HuH-7 (cell line): ENCODE measurements around the gene SPATA13.
"Not testable (repeated sequence)": the region's sequence is repeated elsewhere in the genome, so short reads cannot be mapped to it uniquely, and the experiment has no call there.

Experiments used
- DNase-seq: peaks from one replicate; pipeline ENCODE4 v3.0.0; 2011; ENCODE audit warnings: low spot score

The SPATA13 gene

DNA sequence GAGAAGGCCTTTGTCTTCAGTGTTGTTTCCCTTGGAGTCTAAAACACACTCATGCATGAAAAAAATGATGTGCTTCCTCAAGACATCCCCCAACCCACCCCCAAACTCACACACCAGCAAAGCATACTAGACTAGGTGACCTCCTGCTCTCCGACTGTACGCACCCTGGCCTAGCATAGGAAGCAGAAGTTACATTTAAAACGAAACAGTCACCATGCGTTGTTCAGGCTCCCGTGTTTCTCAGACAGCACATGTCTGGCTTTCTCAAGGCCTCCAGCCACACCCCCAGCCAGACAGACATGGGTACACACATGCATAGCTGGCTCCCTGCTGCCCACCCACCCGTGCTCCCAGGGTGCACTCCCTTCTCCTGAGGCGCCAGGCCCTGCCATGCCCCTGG lies 120.2 kb downstream of the SPATA13 start:
- DNase-seq, result no peak

DNA sequence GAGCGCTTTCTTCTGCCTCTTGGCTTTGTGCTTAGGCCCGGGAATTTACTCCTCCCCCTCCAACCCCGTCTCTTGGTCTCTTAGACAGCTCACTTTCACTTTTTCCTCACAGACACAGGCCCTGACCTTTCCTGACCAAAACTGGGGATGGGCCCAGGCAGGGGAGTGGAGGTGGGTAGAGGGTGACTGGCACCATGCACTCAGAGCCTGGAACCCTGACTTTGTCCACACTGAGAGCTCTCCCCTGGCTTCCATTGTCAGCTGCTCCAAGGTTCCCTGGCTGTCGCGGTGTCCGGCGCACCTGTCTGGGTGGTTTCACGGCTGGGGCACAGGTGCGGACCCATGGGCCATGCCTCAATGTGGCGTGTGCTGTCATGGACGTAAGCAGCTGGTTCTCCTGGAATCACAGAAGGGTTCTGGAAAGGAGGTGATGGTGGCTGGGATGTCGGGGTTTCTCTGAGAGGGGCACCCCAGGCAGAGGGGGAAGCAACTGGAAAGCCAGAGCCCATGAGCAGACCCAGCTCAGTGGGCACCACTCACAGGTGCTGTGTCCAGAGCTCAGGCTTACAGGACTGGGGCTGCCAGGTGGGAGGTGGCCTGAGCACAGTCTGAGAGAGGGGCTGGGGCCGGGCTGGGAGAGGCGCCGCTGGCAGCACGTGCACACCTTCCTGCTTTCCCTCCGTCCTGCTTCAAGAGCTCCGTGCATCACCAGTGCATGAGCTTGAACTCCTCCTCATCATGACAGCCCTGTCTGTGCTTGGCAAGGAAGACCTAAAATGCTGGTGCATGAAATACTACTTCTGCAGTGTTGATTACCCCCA lies 120.9 kb downstream of the SPATA13 start:
- DNase-seq, result no peak

DNA sequence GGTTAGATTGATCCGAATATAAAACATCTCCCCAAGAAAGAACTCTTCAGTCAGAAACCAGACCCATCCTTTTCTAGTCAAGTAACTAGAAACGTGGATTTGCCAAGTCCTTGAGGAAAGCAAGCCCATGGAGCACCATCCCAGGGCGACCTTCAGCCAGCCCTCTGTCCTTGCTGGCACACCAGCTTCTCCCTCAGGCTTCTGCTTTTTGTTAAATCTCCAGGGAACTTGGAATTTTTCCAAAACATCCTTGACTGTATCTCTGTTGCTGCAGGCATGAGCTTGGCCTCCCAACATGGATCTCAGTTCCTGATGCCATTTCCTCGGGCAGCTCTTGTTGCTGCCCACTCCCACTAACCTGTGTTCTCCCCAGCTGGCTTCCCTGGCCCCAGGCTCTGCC lies 121.7 kb downstream of the SPATA13 start:
- DNase-seq, result no peak

DNA sequence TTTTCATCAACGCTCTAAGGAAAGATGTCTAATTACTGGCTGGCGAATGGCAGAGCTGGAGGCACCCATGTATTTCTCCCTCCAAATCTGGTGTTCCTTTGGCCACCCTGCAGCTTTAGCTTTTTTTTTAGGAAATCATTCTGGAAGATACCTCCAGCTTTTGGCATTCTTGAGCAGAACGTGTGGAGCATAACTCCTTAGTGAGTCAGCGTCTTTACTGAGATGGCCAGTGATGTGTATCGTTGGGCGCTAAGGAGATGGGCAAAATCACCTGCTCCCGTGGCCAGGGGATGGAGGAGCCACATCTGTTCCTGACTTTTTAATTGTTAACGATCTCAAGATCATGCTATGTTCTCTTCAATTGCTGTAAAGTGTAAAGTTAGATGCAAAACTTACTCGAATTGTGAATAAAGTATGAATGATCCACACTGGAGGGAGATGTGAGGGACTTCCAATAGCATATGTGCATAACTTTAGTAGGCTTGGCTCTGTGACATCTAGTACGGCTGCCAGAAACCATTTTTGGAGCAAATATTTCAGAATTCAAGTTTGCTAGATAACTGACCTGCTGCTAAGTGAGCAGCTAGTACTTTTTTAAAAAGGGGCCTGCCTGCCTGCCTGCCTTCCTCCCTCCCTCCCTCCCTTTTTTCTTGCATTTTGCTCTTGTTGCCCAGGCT lies 124.5 kb downstream of the SPATA13 start:
- DNase-seq, result no peak

DNA sequence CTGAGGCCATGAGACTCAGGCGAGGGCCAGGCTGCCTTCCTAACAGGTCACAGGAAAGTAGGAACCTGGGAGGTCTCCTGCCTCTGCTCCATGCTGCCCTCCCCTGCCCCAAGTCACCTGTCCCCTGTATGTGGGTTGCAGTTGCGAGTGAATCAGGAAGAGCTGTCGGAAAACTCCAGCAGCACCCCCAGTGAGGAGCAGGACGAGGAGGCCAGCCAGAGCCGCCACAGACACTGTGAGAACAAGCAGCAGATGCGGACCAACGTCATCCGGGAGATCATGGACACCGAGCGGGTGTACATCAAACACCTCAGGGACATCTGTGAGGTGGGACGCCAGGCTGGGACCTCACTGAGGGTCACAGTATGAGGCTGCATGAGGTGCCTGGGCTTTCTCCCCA lies 126.1 kb downstream of the SPATA13 start:
- no peak for DNase-seq

DNA sequence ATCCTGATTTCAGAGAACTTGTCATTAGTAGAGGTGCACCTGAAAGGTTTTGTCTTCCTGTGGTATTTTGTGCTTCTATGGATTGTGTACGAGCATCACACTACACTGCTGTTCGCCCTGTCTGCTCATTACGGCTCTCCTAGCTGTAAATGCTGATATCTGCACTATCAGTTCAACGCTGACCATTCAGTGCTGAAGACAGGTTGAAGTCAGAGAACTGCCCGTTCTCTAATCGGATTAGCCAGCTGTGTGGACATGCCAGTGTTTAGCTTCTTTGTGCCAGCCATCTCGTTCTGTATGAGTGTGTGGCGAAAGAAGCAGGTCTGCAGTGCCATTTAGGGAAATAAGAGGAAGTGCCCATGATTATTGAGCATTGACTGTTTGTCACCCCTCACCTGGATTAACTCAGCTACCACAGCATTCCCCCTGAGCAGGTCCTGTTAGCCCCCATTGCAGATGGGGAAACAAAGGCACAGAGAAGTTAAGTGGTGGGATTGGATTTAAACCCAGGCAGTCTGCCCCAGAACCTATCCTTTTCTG lies 127.3 kb downstream of the SPATA13 start:
- DNase-seq, result no peak

DNA sequence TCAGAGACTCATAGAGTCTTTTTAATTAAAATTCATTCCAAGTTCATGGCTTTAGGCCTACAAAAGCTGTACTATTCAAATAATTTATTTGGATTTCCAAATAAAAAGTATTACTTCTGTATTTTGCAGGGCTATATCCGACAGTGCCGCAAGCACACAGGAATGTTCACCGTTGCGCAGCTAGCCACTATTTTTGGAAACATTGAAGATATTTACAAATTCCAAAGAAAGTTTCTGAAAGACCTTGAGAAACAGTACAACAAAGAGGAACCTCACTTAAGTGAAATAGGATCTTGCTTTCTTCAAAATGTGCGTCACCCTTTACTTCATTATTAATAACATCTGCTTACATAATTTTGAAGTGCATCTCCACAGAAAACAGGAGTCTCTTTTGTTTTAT lies 128.3 kb downstream of the SPATA13 start:
- no peak for DNase-seq

DNA sequence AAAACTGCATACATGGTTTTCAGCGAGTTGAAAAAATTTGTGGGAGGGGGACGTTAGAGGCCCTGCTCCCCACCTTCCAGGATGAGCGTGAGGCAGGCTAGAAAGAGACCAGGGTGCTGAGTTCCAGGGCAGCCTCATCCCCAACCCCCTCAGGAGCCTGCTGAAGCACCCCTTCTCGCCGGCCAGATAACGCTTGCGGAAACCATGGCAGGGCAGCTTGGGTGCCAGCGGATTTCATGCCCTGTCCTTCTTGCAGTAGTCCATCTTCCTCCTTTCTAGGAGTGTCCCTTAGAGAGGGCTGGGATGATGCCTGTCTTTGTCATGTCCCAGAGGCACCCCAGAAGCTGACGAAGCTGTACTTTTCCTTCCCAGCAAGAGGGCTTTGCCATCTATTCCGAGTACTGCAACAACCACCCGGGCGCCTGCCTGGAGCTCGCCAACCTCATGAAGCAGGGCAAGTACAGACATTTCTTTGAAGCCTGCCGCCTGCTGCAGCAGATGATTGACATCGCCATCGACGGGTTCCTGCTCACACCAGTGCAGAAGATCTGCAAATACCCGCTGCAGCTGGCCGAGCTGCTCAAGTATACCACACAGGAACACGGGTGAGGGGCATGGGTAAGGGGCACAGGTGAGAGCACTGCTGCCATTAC lies 129.9 kb downstream of the SPATA13 start:
- no peak for DNase-seq

DNA sequence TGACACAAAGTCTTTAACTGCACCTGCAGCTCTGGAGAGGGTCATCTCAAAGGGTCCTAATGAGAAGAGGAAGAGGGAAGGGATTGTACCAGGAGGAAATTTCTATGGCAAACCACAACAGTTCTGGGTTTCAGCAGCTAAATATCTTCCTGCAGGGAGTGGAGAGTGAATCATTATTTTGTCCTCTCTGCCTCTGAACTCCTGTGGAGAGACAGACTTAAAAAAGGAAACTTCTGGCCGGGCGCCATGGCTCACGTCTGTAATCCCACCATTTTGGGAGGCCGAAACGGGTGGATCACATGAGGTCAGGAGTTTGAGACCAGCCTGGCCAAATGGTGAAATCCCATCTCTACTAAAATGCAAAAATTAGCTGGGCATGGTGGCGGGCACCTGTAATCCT lies 132.0 kb downstream of the SPATA13 start:
- no peak for DNase-seq

DNA sequence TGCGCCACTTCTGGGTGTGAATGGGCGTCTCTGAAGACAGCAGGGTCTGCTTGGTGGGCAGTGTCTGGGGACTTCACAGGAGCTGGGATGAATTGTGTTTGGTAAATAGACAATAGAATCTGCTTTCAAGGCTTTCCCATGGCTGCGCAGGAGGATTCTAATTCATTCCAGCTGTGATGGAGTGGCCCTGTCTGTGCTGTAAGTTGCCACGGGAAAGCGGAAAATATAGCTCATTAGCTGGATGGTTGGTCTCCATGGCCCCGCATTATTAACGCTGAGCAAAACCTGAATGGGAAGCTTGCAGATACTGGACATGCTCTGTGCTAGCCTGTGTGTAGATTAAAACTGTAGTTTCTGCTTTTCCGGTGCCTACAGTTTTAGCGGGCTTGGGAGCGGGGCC lies 133.2 kb downstream of the SPATA13 start:
- no peak for DNase-seq

DNA sequence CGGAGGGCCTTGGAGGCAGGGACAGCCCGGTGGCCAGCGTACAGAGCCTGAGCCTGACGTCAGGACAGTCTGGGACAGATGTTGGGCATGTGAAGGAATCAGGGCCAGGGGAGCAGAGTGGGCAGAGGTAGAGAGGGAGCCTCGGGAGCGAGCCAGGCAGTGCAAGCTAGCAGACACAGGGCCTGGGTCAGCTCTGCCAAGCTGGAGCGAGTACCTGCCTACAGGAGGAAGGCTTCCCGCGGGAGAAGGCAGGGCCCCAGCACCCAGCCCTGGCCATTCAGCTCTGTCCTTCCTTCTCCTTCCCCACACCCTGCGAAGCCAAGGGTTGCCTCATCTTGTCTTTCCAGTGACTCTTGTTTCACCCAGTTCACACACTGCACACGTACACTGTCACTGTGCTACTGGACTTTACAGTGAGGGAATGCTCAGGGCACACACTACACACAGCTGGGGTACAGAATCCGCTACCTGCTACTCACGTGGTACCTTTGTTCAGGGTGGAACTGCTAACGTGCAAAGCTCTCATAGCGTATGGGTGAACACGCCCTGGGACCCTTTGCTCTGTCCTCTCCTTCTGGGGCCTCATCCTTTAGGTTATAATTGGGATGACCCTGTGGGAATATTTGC lies 139.1 kb downstream of the SPATA13 start:
- DNase-seq, result no peak

DNA sequence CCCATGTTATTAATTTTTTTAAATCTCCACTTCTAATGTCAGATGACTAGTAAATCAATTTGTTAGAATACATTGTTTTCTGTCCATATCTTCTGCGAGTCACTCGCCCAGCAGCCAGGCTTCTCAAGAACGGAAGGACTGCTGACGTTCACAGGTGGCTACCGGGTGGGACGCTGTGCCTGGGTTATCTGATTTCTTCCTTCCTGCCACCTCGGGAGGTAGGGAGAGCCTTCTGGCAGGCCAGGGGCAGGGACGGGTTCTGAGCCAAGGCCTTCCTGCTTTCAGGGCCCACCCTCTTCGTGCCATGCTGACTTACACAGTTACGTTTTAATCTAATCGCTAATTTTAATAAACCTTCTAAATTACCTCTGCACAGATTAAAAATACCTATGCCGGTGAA lies 140.9 kb downstream of the SPATA13 start:
- no peak for DNase-seq

DNA sequence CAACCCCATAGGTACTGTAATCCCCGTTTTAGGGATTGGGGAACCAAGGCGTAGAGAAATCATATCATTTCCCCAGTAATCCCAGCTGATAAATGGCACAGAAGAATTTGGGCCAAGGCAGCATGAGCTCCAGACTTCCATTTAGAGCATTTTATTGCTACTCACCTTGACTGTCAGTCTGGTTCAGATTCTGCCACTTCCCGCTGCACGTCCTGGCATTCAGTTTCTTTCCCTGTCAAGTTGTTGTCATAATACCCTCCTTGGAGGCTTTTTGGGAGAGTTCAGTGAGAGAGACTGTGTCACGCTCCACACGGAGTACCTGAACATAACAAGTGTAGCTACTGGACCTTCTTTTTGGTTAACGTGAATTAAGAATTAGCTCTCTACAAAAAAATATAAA lies 141.4 kb downstream of the SPATA13 start:
- DNase-seq, result no peak

DNA sequence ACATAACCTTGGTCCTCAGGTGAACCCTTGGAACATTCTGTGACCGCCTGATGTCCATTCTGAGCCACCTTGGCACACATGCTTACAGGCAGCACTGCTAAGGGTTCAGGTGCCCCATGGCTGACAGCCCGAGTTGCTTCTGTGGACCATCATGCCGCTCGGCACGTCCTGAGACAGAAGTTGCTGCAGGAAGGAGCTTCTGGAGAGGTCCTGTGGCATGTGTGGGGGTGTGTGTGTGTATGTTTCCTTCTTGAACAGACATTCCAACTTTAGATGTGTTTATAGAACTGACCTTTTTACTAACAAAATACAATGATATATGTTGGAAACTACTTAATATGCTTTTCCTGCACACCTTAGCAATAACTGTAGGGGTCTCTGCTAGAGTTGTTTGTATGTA lies 144.1 kb downstream of the SPATA13 start:
- DNase-seq, result no peak

DNA sequence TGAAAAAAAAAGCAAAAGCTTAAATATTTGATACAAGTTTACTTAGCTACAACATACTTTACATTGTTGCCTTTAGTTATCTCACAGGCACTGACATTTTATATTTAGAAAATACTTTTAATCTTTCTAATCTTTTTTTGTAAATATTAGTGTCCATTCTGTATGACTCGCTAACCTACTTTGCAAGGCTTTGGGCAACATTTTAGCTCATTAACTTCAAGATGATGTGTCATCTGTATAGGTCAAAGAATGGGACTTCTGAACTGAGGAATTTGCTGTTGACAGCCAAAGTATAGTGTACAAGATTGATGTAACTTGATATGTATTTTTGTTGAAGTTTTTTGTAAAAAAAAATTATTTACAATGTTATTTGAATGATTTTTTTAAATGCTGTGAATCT lies 146.1 kb downstream of the SPATA13 start:
- DNase-seq, result no peak

DNA sequence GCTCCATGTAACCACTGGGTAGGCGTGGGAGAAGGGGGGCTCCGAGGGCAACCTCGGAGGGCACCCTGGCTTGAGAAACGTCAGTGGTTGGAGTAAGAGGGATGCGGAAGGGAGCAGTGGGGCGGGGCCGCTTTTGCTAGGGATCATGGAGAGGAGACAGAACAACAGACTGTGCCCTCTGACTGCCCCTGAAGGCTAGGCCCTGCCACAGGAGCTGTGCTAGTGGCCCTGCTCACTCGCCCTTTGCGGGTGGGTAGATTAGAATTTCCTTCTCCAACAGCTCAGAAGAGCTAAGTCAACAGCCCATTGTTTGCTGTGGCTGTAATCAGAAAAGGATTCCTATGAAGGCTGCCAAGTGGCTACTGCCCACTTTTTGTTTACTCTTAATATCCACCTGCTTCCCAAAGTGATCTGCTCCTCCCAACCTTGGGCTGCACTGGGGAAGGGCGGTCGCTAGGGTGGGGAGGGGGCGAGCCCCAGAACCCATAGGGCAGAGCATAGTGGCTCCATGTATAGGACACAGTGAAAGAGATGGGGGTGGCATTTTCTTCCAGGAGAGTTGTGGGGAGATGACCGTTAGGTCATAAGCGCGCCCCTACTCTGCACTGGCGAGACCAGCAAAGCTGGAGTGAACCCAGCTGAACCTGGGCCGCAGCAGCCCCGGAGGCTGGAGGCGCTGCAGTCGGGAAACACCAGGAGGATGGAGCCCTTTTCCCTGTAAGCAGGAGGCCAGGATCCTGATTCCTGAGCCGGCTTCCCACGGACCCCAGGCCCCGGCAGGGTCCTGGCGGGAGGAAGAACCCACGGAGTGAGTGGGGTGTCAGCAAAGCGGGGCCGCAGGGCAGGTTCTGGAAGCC lies 146.9 kb downstream of the SPATA13 start:
- DNase-seq, result no peak

DNA sequence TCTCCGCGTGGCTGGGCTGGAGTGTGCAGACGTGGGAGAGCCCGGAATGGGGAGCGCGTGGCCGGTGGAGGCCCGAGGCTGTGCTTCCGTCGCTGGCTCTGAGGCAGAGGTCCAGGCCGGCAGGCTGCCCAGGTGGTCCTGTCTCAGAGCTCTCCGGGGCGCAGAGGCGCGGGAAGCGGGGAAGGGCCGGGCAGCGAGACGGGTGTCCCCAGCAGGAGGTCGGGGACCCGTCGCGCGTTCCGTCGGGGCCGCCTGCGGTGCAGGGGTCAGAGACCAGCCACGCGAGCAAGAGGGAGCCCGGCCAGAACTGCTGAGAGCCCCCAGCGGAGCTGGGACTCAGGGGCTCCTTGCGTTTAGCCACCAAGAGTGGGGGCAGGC lies 147.5 kb downstream of the SPATA13 start:
- DNase-seq, result no peak

DNA sequence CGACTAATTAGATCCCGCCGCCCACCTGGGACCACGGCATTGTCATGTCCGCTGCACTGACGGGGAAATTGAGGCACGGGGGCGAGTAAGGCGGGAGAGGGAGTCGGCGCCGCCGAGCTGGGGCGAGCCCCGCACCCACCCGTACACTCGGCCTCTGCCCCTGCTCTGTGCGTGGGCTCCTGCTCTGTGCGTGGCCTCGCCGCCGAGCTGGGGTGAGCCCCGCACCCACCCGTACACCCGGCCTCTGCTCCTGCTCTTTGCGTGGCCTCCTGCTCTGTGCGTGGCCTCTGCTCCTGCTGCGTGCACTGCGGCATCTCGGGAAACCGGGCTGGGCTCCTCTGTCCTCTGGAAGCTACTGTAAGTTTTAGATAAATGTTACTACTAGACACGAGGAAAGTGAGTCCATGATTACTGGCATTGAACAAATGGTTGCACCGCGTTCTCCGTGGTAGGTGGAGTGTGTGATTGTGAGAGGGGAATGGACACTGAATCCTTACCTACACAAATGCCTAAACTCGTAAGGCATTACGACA lies 148.0 kb downstream of the SPATA13 start:
- DNase-seq, result no peak

DNA sequence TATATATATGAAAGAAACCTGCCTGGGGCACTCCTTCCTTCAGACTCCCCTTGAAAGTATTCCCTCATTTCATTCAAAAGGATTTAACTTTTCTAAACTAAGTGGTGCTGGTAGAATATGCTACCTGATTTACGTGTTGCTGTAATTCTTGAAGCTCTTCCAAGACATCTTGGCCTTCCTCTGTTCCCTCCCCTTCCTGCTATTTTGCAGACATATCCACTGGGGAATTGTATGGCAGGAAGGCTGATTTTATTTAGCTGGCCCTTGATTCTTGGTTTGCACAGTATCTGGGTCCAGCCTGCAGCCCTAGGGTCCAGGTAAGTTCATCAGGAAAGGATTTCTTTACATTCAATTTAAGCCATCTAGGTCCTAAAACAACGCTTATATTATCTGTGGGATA lies 148.8 kb downstream of the SPATA13 start, which contains the start of gene C1QTNF9:
Gene C1QTNF9 (plus strand): TSS at position 281 of the 400 bp plus-strand sequence. CDS start 6,424 bp downstream, outside the sequence.
- not testable (repeated sequence) for DNase-seq

DNA sequence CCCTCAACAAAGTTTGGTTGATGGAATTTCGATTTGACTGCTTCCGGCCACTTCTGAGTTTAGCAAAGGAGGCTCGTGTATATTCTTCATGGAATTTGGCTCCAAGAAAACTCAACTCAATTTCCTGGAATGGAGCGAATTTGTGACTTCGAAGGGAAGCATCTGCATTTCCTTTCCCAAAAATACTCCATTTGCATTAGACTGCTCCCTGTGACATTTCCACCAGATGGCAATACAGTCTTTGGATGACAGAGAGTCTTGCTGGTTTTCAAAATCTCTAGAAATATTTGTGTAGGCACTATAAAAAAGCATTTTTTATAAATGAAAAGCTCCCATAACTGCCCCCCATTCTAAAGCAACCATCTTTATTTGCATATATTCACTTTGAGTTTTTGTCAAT lies 152.9 kb downstream of the SPATA13 start:
- DNase-seq, result no peak

DNA sequence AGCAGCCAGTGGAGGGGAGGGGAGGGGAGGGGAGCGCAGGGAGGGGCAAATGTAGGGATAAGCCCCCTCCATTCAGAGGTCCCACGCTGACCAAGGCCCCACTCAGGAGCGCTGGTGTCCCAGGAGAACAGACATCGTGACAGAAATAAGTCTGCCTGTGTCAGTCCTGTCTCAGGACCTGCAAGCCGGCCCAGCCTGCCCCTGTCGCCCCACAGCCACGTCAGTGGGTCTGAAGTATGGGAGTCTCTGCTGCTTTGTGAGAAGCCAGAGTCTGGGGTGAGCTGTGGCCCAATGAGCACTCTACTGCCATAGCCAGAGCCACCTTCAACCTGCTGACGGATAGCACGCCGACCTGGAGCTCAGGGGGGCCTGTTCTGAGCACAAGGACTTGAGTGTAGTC lies 157.3 kb downstream of the SPATA13 start:
- DNase-seq, result not testable (repeated sequence)
